HG02970 (cell line): ENCODE data around the gene ZNF839.
A peak's percentile ranks its signal among the peaks of the same experiment; 100 is the strongest.
"Not testable (repeated sequence)": the region's sequence is repeated elsewhere in the genome, so short reads cannot be mapped to it uniquely, and the experiment has no call there.

Experiments
- ATAC-seq: cut with Tn5 transposase; IDR thresholded peaks from one replicate; pipeline ENCODE4 v1.9.1; 2021; ENCODE audit warnings: mild to moderate bottlenecking, moderate library complexity, moderate number of reproducible peaks; ENCODE audit not compliant: unreplicated experiment, low FRiP score

Gene ZNF839

DNA sequence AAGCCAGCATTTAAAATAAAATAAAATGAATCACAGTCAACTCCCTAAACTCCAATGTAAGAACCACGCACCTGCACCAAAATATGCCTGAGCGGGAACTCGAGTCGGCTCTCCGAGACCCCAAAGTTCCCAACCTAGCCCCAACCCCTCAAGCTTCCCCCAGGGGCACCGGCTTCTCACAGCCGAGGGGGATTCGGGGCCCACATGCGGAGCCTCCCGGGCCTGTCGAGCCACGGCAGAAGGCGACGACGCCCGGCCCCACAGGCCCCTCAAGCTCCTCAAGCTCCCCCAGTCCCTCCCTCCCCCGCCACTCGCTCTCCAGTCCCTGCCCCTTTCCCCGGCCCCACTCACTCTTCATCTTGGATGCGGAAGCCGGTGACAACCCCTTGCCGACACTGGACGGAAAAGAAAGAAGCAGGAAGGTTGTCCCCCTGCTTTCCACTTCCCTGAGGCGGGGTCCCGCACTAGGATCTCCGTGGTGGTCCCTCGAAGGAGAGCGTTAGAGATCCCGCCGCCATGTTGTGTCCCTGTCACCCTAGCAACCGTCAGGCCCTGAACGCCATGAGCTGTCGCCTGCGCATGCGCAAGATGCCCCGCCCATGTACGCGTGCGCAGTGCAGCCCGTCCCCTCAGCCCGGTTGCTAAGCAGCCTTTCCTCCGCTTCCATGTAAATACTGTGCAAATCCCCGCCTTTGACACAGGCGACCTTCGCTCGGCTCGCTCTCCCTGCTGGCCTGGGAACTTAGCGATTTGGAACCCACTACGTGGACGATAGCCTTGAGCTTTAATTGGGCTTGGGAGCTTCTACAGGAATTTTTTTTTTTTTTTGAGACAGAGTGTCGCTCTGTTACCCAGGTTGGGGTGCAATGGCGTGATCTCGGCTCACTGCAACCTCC is 14.7 kb upstream of the ZNF839 start, which contains the start of gene MOK:
Gene MOK (minus strand): TSS at position 554 of the 896 bp plus-strand sequence. CDS start 196 bp downstream, at position 358.
- ATAC-seq = peak; percentile 94

DNA sequence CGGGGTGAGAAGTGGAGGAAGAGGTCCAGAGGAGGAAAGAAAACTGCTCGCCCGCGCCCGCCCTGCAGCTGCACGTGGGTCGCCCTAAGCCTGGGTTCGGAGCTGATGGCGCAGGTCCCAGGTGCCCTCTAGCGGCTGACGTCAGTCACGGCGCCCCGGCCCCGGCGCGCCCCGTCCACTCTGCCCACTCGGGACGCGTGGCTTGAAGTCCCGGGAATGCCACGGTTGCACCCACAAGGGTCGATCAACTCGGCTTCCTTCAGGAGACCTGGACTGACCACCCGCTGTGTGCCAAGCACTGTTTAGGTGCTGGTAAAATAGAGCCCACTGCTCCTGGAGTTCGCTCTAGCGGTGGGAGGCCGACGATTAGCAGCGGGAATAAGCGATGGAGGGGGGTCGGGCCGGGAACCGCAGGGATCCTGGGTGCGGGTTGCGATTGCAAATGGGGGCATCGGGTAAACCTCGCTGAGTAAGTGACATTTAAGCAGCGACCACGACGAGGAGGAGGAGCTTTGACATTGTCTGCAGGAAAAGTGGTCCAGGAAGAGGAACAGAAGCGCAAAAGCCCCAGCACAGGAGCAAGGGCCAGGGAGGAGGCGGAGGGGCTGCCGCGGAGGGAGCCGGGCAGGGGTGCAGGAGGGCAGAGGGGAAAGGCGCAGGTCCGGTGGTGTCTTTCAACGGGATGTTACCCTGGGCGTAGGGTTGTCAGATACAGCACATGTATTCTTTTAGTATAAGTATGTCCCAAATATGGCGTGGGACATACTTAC is 5.1 kb upstream of the ZNF839 start:
- peak; percentile 44 for ATAC-seq

DNA sequence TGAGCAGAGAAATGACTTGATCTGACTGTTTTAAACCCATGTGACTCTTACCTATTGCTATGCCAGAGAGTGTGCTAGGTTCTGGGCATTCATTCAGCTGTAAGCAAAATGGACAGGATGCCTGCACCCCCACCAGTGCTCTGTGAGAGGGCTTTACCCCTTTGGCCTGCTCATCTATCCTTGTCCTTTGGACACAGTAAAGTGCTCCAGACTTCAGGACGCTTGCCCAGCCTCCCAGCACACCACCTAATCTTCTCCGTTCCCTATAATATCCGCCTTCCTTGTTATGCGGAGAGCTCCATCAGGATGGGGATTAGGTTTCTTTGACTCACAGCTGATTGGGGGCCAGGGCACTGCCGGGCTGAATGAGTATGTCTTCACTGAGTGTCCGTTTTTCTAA is 4.4 kb upstream of the ZNF839 start:
- ATAC-seq = no peak

DNA sequence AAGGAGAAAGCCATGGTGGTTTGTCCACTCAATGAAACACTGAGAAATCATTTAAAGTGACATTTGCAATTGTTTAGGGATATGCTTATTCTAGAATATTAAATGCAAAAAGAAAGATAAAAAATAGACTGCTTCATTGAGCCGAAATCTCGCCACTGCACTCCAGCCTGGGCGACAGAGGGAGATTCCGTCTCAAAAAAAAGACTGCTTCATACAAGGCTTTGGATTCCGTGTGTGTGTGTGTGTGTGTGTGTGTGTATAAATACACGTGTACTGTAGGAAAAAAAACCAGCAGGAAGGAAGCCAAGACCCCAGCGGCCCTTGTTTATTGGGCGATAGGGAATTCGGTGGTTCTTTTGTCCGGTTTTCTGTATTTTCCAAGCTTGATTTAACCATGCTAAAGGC is 3.2 kb upstream of the ZNF839 start:
- ATAC-seq = no peak

DNA sequence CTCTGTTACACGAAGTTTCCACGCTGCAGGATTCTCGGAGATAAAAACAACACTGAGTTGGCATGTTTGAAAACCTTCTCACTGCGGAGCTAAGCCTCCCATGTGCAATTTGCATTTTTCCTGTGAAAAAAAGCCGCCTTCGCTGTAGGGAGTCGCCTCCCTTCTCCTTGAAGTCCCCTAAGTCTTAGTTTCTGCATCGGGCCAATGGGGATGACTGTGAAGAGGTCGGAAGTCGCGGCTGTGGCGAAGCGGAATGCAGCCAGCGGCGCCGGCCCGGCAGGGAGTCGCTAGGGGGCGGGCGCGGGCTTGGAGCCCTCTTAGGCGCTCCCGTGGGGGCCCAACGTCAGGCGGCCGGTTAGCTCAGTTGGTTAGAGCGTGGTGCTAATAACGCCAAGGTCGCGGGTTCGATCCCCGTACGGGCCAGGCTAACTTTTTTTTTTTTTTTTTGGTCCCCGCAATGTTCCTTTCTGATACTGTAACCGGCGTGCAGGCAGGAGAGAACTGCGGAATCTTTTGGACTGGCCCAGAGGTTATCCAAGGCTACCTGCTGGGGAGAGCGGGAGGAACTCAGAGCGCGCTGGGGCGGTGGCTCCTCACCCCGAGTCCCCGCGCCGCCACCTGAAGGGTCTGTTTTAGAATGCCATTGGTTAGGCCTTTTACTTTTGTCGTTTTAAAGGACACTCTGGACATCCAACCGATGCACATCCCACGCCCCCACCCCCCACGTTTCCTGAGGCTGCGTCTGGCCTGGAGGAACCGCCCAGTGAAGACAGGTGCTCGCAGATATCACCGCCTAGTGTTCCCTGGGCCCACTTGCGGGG is 2.6 kb upstream of the ZNF839 start:
- peak; percentile 78 for ATAC-seq

DNA sequence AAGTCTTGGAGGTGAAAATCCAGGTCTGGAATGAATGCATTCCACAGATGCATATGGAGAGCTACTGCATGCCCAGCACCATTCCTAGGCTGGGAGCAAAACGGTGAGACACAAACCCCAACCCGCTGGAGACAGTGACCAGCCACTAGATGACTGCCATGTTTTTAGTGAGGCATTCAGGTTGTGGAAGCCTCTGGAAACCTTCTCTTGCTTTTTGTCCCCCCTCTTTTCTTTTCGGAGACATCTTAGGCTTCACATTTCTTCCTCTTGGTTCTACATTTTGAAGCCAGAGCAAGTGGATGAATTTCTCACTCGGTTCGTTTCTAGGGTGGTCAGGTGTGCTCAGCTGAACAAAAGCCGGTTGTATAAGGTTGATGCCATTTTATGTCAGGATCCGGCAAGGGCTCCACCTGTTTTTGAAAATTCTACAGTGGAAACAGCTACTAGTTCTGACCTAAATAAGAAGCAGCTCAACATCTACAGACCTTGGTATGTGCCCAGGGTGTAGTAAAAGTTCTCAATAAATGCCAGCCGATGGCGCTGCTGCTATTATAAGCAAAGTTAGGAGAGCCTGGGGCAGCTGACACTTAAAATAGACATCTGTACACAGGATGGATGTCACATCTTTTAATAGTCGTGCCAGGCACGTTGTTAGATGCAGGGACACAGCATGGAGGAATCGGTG is 1.8 kb upstream of the ZNF839 start:
- no peak for ATAC-seq

DNA sequence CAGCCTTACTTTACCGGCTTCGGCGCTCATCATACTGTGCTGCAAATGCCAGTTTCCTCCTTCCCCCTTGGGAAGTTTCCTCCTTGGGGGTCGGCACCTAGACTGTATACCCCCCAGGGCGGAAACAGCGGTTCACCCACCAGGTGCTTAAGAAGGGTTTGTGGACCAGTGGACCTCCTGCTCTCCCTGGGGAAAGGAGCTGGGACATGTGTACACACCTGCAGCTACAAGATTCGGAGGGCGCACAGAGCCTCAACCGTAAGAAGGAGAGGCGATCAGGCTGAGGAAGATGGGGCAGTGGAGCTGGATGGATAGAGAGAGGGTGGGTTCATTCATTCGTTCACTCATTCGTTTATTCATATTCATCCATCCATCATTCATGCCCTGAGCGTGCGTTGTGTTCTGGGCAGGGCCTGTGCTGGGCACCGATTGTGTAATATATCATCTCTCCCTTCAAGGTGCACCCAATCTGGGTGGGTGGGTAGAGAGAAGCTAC is 717 bp upstream of the ZNF839 start:
- no peak for ATAC-seq

DNA sequence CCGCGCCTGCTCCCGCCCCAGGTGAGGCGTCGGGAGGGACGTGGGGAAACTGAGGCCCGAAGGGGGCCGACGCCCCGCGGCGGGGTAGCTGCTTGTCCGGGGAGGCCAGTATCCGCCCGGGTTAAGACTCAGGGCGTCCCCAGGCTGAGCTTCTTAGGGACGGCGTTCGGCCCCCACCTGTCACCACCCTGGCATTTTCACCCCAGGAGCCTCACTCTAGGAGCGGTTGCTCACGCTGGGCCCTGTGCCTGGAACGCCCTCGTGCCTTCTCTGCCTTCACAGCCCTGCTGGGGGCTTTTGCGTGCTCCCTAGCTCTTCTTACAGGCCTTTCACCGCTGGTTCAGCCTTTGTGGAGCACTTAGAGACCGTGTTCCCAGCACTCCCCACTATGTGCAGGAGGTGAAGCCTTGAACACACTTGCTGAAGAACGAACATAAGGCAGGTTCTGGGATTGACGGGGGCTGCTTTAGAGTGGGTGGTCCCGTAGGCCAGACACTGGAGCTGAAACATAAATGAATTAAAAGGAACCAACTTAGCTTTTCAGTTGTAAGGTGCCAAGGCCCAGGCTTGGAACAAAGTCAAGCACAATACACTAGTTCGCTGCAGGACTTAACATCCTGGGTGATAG is 601 bp downstream of the ZNF839 start:
- ATAC-seq = no peak

DNA sequence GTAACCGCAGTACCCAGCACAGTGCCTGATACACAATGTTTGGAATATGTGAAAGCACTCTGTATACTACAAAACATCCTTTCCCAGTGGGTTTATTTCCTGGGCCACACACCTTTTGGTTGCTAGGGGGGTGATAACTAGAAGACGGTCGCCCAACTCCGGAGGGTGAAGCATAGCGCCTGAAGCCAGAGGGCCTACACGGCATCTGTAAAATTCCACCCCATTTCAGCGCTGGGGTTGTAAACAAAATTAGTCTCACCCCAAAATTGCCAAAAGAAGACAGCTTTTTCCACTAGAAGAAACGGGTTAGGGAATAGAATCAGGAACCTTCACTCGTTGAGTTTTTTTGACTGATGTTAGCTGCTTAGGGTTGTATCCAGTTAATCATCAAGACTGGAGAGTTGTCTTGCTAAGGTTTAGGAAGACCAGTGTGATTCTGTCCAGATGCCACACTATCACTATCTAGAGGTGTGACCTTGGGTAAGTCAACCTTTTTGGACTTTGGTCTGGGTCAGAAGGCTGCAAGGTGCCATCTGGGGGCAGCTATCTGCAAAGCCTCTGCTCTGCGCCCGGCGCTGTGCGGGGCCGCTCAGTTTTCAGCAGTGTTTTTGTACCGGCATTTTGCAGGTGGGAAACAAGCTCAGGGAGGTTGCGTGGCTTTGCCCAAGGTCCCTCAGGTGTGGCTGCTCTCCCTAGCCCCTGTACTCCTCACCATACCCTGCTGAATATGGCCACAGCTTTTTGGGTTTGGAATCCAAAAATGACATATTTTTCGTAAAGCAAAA is 1.3 kb downstream of the ZNF839 start:
- no peak for ATAC-seq

DNA sequence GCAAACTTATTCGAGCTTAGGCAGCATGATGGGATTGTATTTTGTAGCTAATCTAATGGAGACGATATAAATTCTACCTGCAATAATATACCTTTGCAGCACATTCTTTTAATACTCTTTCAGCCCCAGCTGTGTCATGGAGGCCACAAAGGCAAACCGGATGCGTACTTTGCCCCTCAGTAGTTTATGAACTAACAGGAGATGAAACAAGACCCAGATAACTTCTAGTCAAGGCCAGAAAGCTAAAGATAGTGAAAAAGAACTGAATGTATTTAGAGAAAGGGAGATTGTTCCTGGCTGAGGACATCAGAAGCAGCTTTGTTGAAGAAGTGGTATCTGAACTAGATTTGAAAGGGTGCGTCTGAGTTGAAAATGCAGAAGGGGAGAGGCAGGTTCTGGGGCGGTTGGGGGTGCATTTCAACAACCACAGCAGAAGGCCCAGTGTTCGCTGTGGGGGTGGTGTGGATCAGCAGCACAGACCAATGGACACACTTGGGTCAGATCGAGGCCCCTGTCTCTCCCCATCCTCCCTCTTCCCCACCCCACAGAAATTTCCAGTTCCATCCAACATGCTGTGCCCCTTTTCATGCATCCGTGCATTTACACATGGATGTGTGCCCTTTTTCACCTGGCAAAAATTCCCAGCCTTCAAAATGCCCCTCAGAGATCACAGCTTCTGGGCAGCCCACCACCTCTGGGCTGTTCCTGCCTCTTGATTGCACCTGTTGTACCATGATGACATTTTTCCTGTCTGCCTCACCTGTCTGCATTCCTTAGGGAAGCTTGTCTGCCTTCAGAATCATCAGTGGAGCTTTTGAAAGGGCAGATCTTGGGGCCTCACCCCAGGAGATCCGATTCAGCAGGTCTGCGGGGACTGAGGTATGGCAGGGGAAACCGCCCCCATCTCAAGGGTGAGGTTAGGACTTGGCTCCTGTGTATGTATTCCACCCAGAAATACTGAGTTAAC is 2.2 kb downstream of the ZNF839 start:
- ATAC-seq = no peak

DNA sequence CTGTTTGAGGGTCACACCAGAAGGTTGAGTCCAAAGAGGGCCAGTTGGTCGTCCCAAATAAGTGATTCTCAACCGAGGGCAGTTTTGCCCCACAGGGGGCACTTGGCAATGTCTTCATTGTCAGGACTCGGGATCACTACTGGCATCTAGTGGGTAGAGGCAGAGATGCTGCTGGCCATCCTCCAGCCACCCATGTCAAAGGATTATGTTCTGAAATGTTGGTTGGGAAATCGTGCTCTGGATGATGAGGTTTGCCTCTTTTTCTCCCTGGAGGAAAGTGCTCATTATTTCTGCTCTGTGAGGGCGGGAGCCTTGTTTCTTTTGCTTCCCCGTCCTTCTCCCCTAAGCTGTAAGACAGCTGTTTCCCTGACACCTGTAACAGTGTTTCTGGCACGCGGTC is 3.6 kb downstream of the ZNF839 start:
- no peak for ATAC-seq

DNA sequence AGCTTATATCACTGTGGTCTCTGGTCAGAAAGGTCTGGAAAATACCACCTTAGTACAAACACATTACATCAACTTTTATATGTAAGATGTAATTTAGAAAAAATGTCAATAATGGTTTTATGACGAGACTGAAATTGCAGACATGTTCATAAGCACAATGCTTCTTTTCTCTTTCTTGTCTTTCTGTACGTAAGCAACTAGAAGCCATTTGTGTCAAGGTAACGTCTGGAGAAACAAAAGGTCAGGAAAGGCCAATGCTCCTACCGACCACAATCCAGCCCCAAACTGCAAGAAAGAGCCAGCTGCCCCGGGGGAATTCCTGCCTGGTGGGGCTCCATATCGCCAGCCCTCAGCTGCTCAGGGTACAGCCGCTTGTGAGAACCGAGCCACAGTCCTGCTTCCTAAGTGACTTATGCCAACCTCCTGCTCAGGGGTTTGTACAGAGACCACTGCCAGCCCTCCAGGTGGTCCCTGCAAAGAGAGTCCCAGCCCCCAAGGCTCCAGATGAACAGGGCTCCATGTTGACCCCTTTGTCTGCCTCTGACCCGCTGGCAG is 6.3 kb downstream of the ZNF839 start:
- no peak for ATAC-seq

DNA sequence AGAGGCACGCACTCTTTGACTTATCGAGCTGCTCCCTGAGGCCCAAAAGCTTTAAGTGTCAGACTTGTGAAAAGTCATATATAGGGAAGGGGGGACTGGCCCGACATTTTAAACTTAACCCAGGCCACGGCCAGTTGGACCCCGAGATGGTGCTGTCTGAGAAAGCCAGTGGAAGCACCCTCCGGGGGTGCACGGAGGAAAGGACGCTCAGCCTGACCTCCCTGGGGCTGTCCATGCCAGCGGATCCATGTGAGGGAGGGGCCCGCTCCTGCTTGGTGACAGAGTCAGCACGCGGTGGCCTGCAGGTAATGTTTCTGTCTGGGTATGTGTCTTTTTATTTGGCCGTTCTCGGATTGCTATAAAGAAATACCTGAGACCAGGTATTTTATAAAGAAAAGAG is 7.0 kb downstream of the ZNF839 start:
- no peak for ATAC-seq

DNA sequence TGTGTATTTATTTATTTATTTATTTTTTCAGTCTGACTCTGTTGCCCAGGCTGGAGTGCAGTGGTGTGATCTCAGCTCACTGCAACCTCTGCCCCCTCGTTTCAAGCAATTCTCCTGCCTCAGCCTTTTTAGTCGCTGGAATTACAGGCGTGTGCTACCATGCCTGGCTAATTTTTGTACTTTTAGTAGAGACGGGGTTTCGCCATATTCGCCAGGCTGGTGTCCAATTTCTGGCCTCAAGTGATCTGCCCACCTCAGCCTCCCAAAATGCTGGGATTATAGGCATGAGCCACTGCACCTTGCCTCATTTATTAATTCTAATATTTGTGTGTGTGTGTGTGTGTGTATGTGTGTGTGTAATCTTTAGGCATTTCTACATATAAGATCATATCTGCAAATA is 9.8 kb downstream of the ZNF839 start:
- ATAC-seq = not testable (repeated sequence)

DNA sequence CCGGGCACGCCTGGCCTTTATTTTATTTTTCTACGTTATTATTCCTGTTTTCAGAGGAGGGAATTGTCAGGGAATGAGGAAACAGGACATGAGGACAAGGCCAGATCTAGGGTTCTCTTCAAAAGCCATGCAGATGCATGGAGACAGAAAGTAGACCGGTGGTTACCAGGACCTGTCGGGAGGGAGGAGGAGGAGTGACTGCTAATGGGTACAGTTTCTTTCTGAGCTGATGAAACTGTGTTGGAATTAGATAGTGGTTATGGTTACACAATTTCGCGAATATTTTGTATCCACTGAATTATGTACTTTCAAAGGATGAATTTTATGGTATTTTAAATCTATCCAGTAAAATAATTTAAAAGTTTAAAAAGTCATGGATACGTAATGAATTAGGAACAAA is 11.3 kb downstream of the ZNF839 start:
- ATAC-seq = no peak

DNA sequence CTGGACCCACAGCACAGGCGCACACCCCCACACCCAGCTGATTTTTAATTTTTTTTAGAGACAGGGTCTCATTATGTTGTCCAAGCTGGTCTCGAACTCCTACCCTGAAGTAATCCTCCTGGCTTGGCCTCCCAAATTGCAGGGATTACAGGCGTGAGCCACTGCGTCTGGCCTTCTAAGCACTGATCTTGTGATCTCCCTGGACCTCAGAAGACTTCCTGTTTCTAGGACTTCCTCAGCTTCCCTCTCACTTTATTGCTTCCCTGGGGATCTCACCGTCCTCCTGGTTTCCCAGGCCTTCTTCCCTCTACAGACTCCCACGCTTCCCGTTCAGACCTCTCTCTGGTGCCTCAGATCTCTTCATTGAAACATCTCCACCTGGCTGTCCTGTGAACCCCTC is 13.8 kb downstream of the ZNF839 start:
- ATAC-seq = no peak
